Measurements from ENCODE around the gene BEAN1. TPM values are rescaled to one million over a fixed set of nuclear protein-coding genes. Genes with fewer than 3 reads are reported as not detected.

The BEAN1 gene
- polyA plus RNA-seq, 1 donor = 1.5 TPM

- Histone ChIP-seq H3K36me3 (ENCODE audit: control insufficient read depth, insufficient read depth, low read length) (no peaks in the 10 kb centered on the region), H3K9me3 (ENCODE audit: control insufficient read depth, low read depth, low read length) (no peaks in the 10 kb centered on the region), H3K4me1 (ENCODE audit: control insufficient read depth, insufficient read depth, low read length) (no peaks in the 10 kb centered on the region), H3K4me3 (ENCODE audit: low read length) (no peak overlapping the region), H3K27ac (ENCODE audit: low read length) (no peak overlapping the region), H3K27me3 (ENCODE audit: control insufficient read depth, insufficient read depth, low read length) (no peaks in the 10 kb centered on the region)
- no CpG with 5 or more reads among the region's 4 CpGs for WGBS (ENCODE audit: insufficient coverage, low lambda C conversion rate)
- DNase-seq = no peak
These were observed 41.7 kb upstream of the BEAN1 start for GRCh38 chr16:66385415-66385814.

GRCh38 chr16:66386629-66387622 is 40.2 kb upstream of the BEAN1 start:
- H3K27ac ChIP-seq (ENCODE audit: low read length) = no peak overlapping the region
- H3K36me3 ChIP-seq (ENCODE audit: control insufficient read depth, insufficient read depth, low read length) = no peaks in the 10 kb centered on the region
- no peaks in the 10 kb centered on the region for H3K4me1 ChIP-seq (ENCODE audit: control insufficient read depth, insufficient read depth, low read length)
- WGBS (ENCODE audit: insufficient coverage, low lambda C conversion rate) = no CpG with 5 or more reads among the region's 20 CpGs
- H3K27me3 ChIP-seq (ENCODE audit: control insufficient read depth, insufficient read depth, low read length) = no peaks in the 10 kb centered on the region
- no peak for DNase-seq
- H3K9me3 ChIP-seq (ENCODE audit: control insufficient read depth, low read depth, low read length) = no peaks in the 10 kb centered on the region
- H3K4me3 ChIP-seq (ENCODE audit: low read length) = no peak overlapping the region

- Histone ChIP-seq H3K9me3 (ENCODE audit: control insufficient read depth, low read depth, low read length) (no peaks in the 10 kb centered on the region), H3K4me1 (ENCODE audit: control insufficient read depth, insufficient read depth, low read length) (no peaks in the 10 kb centered on the region), H3K27ac (ENCODE audit: low read length) (no peak overlapping the region), H3K27me3 (ENCODE audit: control insufficient read depth, insufficient read depth, low read length) (no peaks in the 10 kb centered on the region), H3K4me3 (ENCODE audit: low read length) (no peak overlapping the region), H3K36me3 (ENCODE audit: control insufficient read depth, insufficient read depth, low read length) (no peaks in the 10 kb centered on the region)
- DNase-seq = no peak
- no CpG with 5 or more reads among the region's 2 CpGs for WGBS (ENCODE audit: insufficient coverage, low lambda C conversion rate)
These were observed 39.2 kb upstream of the BEAN1 start for GRCh38 chr16:66387817-66388332.

GRCh38 chr16:66388350-66389139 is 38.5 kb upstream of the BEAN1 start:
- WGBS (ENCODE audit: insufficient coverage, low lambda C conversion rate) = 90% methylated on average over 2 of the region's 6 CpGs
- no peaks in the 10 kb centered on the region for H3K4me1 ChIP-seq (ENCODE audit: control insufficient read depth, insufficient read depth, low read length)
- H3K36me3 ChIP-seq (ENCODE audit: control insufficient read depth, insufficient read depth, low read length) = no peaks in the 10 kb centered on the region
- DNase-seq = no peak
- H3K27me3 ChIP-seq (ENCODE audit: control insufficient read depth, insufficient read depth, low read length) = no peaks in the 10 kb centered on the region
- no peak overlapping the region for H3K27ac ChIP-seq (ENCODE audit: low read length)
- no peak overlapping the region for H3K4me3 ChIP-seq (ENCODE audit: low read length)
- H3K9me3 ChIP-seq (ENCODE audit: control insufficient read depth, low read depth, low read length) = no peaks in the 10 kb centered on the region

GRCh38 chr16:66389256-66390176 is 37.6 kb upstream of the BEAN1 start:
- WGBS (ENCODE audit: insufficient coverage, low lambda C conversion rate) = no CpG with 5 or more reads among the region's 13 CpGs
- no peak overlapping the region for H3K4me3 ChIP-seq (ENCODE audit: low read length)
- no peak for DNase-seq
- no peaks in the 10 kb centered on the region for H3K4me1 ChIP-seq (ENCODE audit: control insufficient read depth, insufficient read depth, low read length)
- H3K27ac ChIP-seq (ENCODE audit: low read length) = no peak overlapping the region
- H3K27me3 ChIP-seq (ENCODE audit: control insufficient read depth, insufficient read depth, low read length) = no peaks in the 10 kb centered on the region
- no peaks in the 10 kb centered on the region for H3K36me3 ChIP-seq (ENCODE audit: control insufficient read depth, insufficient read depth, low read length)
- H3K9me3 ChIP-seq (ENCODE audit: control insufficient read depth, low read depth, low read length) = no peaks in the 10 kb centered on the region

- DNase-seq = no peak
- no CpG with 5 or more reads among the region's 14 CpGs for WGBS (ENCODE audit: insufficient coverage, low lambda C conversion rate)
These were observed 36.6 kb upstream of the BEAN1 start for GRCh38 chr16:66390346-66391108.

GRCh38 chr16:66391726-66392670 is 35.1 kb upstream of the BEAN1 start:
- no peak overlapping the region for H3K4me3 ChIP-seq (ENCODE audit: low read length)
- no peak overlapping the region for H3K27ac ChIP-seq (ENCODE audit: low read length)
- no CpG with 5 or more reads among the region's 18 CpGs for WGBS (ENCODE audit: insufficient coverage, low lambda C conversion rate)
- no peak for DNase-seq
- no peaks in the 10 kb centered on the region for H3K36me3 ChIP-seq (ENCODE audit: control insufficient read depth, insufficient read depth, low read length)
- H3K9me3 ChIP-seq (ENCODE audit: control insufficient read depth, low read depth, low read length) = no peaks in the 10 kb centered on the region
- H3K27me3 ChIP-seq (ENCODE audit: control insufficient read depth, insufficient read depth, low read length) = peaks cover 4% of the 10 kb centered on the region
- no peaks in the 10 kb centered on the region for H3K4me1 ChIP-seq (ENCODE audit: control insufficient read depth, insufficient read depth, low read length)

More at GRCh38 chr16:66390346-66391108, 36.6 kb upstream of the BEAN1 start:
- H3K9me3 ChIP-seq (ENCODE audit: control insufficient read depth, low read depth, low read length) = no peaks in the 10 kb centered on the region
- no peak overlapping the region for H3K27ac ChIP-seq (ENCODE audit: low read length)
- H3K4me3 ChIP-seq (ENCODE audit: low read length) = no peak overlapping the region
- H3K27me3 ChIP-seq (ENCODE audit: control insufficient read depth, insufficient read depth, low read length) = no peaks in the 10 kb centered on the region
- H3K4me1 ChIP-seq (ENCODE audit: control insufficient read depth, insufficient read depth, low read length) = no peaks in the 10 kb centered on the region
- H3K36me3 ChIP-seq (ENCODE audit: control insufficient read depth, insufficient read depth, low read length) = no peaks in the 10 kb centered on the region

GRCh38 chr16:66395806-66396555 is 31.1 kb upstream of the BEAN1 start:
- Histone ChIP-seq H3K4me1 (ENCODE audit: control insufficient read depth, insufficient read depth, low read length) (no peaks in the 10 kb centered on the region), H3K9me3 (ENCODE audit: control insufficient read depth, low read depth, low read length) (no peaks in the 10 kb centered on the region), H3K36me3 (ENCODE audit: control insufficient read depth, insufficient read depth, low read length) (no peaks in the 10 kb centered on the region), H3K27ac (ENCODE audit: low read length) (no peak overlapping the region), H3K27me3 (ENCODE audit: control insufficient read depth, insufficient read depth, low read length) (peaks cover 12% of the 10 kb centered on the region), H3K4me3 (ENCODE audit: low read length) (no peak overlapping the region)
- 80% methylated on average over 1 of the region's 7 CpGs for WGBS (ENCODE audit: insufficient coverage, low lambda C conversion rate)
- DNase-seq = no peak

All from large intestine (tissue), 3 donors.